NCI-H146 treated with DMSO at 0.1 percent for 48 hours (cell line): ENCODE measurements around the gene CD74.

Experiments
- DNase-seq: peaks from one replicate; lab custom pipeline; 2025; ENCODE audit not compliant: unreplicated experiment; lab: John Stamatoyannopoulos, UW

The CD74 gene

GRCh38 chr5:150364004-150364403, 48.7 kb downstream of the CD74 start:
- no peak for DNase-seq

DNA sequence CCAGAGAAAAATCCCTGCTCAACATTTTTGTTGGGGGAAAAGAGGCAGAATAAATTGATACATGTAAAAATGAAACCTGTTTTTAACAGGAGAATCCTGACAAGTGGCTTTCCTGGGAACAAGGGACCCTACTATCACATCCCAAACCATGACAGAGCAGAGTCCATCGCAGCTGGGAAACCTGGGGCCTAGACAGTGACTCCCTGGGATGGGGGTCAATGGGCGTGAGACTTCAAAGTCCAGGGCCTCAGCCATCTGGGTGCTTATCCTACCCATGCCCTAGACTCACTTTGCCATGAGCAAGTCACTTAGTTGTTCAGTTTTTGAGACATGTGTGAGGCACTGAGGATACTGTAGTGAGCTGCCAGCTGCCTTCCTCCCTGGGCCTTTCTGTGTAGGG, 49.5 kb downstream of the CD74 start:
- no peak for DNase-seq

DNA sequence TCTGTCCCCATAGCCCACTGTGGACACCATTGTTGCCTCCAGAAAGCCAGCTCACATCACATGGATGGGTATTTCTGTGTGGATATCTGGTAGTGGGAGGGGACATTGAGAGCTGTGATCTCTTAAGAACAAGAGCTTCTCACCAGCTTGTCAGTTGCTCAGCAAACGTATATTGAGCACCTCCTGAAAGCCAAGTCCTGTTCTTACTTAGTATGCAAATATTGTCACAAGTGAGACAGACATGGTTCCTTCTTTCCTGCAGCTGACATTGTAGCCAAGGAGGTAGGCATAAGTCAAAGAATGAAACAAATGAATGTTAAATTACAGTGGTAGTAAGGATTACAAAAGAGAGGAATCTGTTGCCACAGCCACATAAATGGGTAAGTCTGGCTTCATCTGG, 51.4 kb downstream of the CD74 start:
- DNase-seq, result no peak

- no peak for DNase-seq
These were observed 54.2 kb downstream of the CD74 start for GRCh38 chr5:150358261-150359095.

GRCh38 chr5:150357326-150358260, 55.1 kb downstream of the CD74 start, which contains the start of gene TCOF1:
TSS of gene TCOF1 (plus strand) at chr5:150357697. CDS start at chr5:150357747, 50 bp downstream.
- peak; percentile 84 for DNase-seq

- no peak for DNase-seq
These were observed 56.0 kb downstream of the CD74 start for GRCh38 chr5:150356575-150357294.

DNA sequence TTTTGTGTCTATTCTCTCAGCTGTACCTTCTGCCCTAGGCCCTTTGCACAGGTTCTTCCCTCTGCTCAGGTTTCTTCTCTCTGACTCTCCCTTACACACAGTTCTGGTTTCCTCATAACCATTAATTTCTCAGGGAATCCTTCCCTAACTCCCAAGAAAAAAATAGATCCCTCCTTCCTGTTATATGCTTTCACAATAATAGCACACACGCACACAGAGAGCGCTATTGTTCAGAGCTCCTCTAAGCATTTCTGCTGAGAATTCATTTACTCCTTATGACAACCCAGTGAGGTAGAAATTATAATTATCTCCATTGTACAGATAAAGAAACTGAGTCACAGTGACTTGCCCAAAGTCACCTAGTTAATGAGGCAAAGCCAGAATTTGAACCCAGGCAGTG, 56.9 kb downstream of the CD74 start:
- no peak for DNase-seq

- no peak for DNase-seq
These were observed 59.6 kb downstream of the CD74 start for GRCh38 chr5:150353032-150353675.

DNA sequence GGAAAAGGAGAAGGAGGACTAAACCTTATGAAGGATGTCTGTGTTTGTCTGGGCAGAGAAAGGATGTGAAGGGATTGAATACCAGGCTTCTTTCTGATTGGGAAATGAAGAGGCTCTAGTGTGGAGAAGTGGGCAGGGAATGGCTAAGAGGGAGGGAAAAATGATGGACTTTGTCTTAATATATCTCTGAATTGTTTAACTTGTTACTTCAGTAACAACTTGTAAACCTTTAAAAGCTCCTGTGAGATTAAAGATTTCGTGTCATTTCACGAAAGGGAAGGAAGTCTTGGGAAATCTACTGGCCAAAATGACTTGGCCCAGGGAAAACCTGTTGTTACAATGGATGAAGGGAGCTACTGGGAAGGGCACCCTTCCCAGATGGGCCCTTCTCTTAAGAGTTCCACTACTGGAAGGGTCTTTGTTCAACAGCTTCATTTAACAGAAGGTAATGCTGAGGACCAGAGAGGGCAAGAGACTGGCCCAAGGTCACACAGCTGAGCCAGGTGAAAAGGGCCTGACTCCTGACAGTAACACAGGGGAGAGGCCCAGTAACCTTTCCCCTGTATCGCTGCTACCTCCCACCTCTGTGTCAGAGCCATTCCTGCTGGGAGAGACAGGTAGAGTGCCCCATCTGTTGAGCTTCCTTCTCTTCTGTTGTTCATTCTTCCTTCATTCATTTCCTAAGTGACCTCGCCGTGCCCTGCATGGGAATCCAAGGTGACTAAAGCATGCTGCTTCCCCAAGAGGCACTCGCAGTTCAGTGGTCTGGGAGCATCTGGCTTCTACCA, 60.3 kb downstream of the CD74 start:
- no peak for DNase-seq
